GM03348 (cell line): ENCODE data around the gene CREBBP.

Experiments used
- DNase-seq: peaks from one replicate; pipeline ENCODE4 v3.0.0; 2012; ENCODE audit warnings: low spot score

The CREBBP gene

DNA sequence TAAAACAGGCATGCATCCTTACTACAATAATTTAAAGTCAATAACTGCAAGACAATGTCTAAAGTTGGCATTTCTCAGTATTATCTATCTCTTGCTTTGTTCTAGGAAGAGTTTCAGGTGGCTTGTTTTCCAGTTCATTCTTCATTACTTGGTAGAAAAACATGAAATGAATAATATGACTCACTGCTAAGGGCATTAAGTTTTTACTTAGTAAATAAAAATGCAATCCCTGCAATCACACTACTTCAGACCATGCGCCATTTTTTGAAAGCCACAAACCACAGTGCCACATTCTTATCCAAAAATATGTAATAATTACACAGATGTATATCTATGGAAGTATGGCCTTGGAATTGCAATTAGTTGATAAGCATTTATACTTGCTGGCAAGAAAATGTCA lies 55.4 kb downstream of the CREBBP start:
- peak; percentile 68 for DNase-seq

DNA sequence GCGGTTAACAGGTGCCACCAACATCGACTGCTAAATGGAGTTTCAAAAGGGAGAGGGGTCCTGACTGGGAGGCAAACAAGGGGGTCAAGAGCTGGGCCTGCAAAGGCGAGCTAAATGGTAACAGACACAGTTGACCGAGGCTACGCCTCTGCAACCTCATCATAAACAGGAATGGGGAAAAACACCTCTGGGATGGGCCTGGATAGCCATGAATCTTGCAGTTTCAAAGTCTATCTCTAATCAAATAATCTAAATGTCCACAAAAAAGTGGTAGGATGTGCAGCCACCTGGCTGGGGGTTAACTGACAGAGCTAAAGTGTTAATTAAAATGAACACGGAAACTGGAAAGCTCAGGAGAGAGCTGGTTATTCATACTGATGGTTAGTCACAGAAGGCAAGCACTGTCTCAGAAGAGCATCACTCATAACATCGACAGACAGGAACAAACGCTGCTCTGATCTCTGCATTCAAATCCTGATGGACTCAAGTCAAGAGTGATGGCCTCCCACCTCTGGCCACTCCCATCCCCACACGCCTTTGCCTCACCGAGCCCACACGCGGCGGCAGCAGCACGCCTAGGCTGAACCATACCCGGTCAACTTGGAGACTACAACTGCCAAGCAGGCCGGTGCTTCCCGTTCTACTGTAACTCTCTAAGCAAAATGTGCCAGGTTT lies 56.3 kb downstream of the CREBBP start:
- DNase-seq, result no peak

GRCh38 chr16:3823427-3823826 lies 57.1 kb downstream of the CREBBP start:
- no peak for DNase-seq

- peak; percentile 55 for DNase-seq
Measured at GRCh38 chr16:3822366-3823045, 58.0 kb downstream of the CREBBP start.

- no peak for DNase-seq
Measured at GRCh38 chr16:3821184-3821583, 59.3 kb downstream of the CREBBP start.

DNA sequence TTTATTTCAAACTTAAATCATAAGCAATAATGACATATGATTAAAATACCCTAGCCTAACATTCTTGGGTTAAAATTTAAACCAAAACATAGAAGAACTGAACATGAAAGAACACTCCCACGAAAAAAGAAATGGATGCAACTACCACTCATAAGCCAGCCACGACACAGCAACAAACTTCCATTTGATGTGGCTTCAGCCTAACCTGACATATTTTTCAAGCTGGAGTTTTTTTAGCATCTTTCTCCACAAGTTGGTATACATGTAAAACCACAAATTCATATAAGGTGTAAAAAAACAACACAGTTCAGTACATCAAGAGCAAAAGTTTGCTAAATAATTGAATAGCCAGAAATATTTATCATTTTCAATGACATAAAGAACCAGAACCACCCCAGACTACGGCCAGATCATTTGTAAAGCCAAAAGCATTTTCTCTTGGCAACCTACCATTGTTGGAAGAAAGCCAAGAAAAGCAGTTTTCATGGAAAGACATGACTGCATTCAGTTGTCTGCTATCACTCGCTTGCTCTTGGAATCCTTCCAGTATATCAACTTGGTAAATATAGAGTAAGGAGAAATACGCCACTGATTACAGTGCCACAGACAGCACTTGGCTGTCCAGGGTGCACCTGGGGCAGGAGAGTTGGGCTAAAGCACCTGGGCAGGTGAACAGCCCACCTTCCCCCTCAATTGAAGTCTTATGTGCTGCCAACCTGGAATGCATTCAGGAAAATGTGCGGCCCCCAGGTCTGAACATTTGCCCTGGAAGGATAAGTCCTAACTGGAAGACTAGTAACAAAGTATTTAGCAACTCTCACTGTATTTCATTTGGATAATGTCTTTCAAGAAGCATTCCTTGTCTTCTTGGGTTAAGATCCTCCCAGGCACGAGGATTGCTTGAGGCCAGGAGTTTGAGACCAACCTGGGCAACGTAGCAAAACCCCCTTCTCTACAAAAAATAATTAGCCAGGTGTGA lies 60.5 kb downstream of the CREBBP start:
- peak; percentile 80 for DNase-seq

GRCh38 chr16:3819175-3819527 lies 61.4 kb downstream of the CREBBP start:
- no peak for DNase-seq

GRCh38 chr16:3816326-3816725 lies 64.2 kb downstream of the CREBBP start:
- no peak for DNase-seq

DNA sequence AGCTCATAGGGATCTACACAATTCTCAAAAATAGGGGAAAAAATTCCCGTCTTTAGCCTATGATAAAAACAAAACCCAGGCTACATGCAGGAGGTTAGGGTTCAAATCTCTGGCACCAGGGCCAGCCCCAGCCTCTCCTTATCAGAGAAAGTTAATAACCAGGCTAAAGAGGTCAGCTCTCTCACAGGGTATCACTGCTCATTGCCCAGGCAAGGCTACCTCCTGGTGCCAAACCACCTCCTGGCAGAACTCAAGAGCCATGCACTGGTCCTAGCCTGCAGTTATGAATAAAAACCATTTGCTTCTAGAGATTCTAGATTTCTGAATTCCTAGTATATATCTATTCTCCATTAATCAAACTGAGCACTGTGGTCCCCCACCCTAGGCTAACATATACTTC lies 65.8 kb downstream of the CREBBP start:
- DNase-seq, result no peak

DNA sequence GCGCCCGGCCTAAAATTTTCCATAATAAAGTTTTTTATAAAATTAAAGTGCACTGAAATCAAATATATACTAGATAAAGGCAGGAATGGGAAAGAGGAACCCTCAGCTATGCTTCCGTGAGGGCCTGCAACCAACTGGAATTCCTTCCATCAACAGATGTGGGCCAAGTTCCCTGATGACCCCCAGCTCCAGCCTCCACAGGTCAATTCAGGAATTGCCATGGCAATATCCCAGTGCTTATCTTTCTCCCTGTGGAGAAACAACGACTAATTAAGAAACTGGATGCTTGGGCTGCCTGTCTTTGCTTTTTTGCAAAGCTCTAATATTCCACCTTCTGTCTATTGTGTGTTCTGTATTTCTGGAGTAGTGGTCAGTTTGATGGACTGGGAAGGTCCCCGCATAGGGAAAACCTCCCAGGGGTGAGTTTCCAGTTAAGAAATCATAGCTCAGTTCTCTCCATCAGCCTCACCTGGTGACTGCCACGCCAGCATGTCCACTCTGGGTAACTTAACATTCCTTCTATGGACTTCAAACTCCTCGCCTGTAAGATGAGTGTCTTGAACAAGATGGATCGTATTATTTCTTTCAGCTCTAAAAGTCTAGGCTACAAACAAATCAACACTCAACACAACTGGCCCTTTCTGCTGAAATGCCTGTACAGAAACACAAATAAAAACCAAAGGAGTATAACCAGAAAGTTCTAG lies 67.9 kb downstream of the CREBBP start:
- DNase-seq, result no peak

- DNase-seq, result no peak
Measured at GRCh38 chr16:3810818-3811217, 69.7 kb downstream of the CREBBP start.

DNA sequence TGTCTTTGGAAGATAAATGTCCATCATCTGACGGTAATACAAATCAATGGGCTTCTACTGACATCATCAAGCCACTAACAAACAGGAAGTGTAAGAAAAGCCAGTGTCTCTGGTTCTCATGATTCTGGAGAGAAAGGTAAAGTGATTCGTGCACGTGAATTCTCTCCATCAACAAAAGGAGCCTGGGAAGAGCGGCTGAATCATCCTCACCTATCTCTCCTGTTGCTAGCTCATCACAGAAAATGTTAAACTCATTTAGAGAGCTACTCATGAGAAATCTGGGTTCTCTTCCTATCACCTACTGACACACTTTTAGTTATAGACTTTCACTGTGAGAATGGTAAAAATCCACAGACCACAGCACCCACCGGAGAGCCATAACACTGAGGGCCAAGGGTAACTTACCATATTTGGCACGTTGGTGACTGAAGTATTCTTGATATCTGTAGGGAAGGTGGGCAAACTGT lies 70.3 kb downstream of the CREBBP start:
- DNase-seq, result no peak

DNA sequence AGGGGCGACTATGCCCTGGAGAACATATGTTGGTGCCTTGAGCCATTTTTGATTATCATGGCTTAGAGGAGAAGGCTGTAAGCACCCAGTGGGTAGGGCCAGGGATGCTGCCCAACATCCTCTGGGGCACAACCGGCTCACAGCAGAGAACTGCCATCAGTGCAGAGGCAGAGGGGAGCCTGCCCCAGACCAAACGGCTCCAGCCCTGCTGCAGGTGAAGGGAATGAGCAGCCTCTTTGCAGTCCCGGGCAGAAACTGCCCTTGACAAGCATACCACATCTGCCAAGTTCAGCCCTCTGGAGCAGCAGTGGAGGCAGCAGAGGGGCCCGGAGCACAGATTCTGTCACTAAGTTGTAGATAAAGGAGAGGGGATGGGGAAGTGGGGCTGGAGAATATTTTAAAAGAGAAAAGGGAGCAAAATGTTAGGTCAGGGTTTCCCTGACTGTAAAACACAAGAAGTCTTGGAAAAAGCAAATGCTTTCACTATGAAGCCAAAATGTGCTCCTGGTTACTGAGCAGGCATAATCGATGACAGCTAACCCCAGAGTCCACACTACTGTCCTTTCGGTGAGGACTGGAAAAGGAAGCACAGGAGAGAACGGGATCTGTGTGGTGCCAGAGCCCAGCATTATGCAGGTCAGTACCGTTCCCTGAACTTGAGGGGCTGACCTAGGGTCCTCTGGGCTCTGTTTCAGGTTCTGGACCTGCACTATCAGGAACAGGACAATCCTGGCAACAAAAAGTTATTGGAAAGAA lies 72.0 kb downstream of the CREBBP start:
- DNase-seq, result no peak

- DNase-seq, result no peak
Measured at GRCh38 chr16:3807425-3808123, 72.9 kb downstream of the CREBBP start.

GRCh38 chr16:3804426-3805016 lies 76.0 kb downstream of the CREBBP start:
- no peak for DNase-seq

GRCh38 chr16:3800477-3801270 lies 79.8 kb downstream of the CREBBP start:
- no peak for DNase-seq

GRCh38 chr16:3800019-3800418 lies 80.5 kb downstream of the CREBBP start:
- no peak for DNase-seq

DNA sequence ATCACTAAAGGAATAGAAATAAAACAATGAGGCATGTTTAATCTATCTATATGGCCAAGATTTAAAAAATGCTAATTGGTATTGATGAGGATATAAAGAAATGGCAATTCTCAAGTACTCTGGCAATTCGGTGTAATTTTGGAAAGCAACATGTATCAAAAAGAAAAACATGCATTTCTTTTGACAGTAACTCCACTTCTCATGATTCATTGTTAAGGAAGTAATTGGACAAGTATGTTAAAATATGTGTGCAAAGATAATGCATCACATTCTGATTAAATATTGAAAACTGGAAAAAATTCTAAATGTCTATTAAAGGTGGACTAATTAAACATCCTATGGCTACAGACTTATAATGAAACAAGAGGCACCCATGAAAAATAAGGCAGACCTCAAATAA lies 81.2 kb downstream of the CREBBP start:
- DNase-seq, result no peak

- no peak for DNase-seq
Measured at GRCh38 chr16:3798838-3799237, 81.7 kb downstream of the CREBBP start.
